GM13976 (cell line): ENCODE measurements around the gene MAPKBP1.

Source experiments
- DNase-seq: peaks from one replicate; pipeline ENCODE4 v3.0.0; 2012; ENCODE audit warnings: low spot score
- in situ Hi-C: fragments of 300-500 bp; cut with MboI; formaldehyde crosslinking; loops from one replicate; pipeline ENCODE4 v1.12.0; 2022; ENCODE audit warnings: low sequenced_read_pairs, mixed read lengths, inconsistent platforms; ENCODE audit not compliant: unreplicated experiment
- TF ChIP-seq, protein P1 (sequence below): IDR thresholded peaks from 2 replicates; pipeline ENCODE4 v1.5.1; 2012; ENCODE audit warnings: borderline replicate concordance, mild to moderate bottlenecking; ENCODE audit not compliant: insufficient read depth; ENCODE audit errors: extremely low read depth, missing control alignments, control extremely low read depth

The MAPKBP1 gene

DNA sequence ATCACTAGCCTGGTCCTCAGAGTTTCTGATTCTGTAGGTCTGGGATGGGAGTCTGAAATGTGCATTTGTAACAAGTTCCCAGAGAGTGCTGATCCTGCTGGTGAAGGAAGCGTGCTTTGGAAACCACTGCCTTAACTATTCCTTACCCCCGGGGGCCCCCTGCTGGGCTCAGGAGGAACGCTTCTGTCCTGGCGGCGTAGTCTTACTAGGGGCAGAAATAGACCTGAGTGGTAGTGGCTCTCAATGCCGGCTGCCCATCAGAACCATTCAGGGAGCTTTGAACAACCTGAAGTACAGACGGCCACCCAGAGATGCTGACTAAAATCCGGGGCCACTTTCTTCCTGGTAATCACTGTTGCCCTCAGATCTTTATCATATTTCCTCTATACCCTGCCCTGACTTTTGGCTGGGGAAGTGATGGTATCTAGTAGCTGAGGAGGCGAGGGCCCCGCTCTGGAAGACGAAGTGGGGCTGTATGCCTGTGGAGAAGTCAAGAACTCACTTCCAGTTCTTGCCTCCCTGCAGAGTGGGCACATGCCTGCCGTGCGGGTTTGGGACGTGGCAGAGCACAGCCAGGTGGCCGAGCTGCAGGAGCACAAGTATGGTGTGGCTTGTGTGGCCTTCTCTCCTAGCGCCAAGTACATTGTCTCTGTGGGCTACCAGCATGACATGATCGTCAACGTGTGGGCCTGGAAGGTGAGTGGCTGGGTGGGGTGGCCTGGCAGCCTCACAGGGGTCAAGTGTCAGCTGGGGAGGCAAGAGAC, 37.3 kb downstream of the MAPKBP1 start:
- in situ Hi-C loops = no loop called here
- peak; percentile 86 for DNase-seq
- TF ChIP-seq, protein P1, sequence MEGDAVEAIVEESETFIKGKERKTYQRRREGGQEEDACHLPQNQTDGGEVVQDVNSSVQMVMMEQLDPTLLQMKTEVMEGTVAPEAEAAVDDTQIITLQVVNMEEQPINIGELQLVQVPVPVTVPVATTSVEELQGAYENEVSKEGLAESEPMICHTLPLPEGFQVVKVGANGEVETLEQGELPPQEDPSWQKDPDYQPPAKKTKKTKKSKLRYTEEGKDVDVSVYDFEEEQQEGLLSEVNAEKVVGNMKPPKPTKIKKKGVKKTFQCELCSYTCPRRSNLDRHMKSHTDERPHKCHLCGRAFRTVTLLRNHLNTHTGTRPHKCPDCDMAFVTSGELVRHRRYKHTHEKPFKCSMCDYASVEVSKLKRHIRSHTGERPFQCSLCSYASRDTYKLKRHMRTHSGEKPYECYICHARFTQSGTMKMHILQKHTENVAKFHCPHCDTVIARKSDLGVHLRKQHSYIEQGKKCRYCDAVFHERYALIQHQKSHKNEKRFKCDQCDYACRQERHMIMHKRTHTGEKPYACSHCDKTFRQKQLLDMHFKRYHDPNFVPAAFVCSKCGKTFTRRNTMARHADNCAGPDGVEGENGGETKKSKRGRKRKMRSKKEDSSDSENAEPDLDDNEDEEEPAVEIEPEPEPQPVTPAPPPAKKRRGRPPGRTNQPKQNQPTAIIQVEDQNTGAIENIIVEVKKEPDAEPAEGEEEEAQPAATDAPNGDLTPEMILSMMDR = peak; percentile 78

DNA sequence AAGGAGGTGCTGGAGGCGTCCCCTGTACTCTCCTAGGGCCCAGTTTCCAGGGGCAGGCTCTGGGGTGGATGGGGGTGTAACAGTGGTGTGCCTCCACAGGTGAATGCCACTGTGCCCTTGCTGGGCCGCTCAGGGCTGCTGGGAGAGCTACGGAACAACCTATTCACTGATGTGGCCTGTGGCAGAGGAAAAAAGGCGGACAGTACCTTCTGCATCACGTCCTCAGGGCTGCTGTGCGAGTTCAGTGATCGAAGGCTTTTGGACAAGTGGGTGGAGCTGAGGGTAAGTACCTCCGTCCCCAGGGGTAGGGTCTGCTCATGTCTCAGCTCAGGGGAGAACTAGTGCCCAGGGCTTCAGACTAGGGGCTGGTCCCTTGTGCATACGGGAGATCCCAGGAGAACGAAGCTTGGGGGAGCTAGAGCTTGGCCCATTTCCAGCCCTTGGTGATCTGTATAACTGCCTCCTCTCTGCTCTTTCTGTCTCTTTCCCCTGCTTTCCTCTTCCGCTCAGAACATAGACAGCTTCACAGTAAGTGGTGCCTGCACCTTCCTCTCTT, 38.6 kb downstream of the MAPKBP1 start:
- TF ChIP-seq, protein P1 = no peak
- in situ Hi-C loops = no loop called here
- DNase-seq = no peak

DNA sequence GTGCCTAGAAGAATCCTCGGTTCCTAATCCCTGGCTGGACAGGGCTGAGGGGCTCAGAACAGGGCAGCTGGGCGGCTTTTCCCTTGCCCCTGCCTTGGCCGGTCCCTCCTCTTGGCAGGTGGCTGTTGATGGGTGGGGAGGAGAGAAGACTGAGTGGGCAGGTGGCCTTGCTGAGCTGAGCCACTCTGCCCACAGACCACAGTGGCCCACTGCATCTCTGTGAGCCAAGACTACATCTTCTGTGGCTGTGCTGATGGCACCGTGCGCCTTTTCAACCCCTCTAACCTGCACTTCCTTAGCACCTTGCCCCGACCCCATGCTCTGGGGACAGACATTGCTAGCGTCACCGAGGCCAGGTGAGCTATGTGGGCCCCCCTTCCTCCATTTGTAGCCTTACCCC, 39.1 kb downstream of the MAPKBP1 start:
- in situ Hi-C loops = no loop called here
- no peak for DNase-seq
- TF ChIP-seq, protein P1 = no peak

DNA sequence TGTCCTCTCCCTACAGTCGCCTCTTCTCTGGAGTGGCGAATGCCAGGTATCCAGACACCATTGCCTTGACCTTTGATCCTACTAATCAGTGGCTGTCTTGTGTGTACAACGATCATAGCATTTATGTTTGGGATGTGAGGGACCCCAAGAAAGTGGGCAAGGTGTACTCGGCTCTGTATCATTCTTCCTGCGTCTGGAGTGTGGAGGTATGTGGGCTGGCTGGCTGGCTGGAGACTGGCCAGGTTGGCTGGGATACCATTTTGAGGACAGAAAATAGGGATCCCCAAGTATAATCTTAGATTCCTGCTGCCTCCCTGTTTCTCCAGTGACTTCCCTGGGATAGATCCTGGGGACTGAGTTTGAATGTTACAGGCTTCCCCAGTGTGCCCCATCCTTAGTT, 40.2 kb downstream of the MAPKBP1 start:
- no peak for DNase-seq
- in situ Hi-C loops = no loop called here
- TF ChIP-seq, protein P1 = no peak

DNA sequence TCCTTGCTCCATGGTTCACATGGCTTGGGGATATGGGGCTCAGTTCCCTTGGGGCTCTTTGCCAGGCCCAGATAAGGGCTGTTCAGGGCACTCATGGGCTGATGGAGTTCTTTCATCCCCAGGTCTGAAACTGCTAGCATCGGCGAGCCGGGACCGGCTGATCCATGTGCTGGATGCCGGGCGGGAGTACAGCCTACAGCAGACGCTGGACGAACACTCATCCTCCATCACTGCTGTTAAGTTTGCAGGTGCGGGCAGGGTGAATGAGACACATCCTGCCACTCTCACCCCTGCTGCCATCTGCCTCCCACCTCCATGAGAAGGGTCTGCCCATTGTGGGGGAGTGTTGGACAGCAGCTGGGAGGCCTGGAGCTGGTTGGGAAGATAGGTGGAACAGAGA, 42.5 kb downstream of the MAPKBP1 start:
- DNase-seq = no peak
- TF ChIP-seq, protein P1 = no peak
- in situ Hi-C loops = no loop called here

DNA sequence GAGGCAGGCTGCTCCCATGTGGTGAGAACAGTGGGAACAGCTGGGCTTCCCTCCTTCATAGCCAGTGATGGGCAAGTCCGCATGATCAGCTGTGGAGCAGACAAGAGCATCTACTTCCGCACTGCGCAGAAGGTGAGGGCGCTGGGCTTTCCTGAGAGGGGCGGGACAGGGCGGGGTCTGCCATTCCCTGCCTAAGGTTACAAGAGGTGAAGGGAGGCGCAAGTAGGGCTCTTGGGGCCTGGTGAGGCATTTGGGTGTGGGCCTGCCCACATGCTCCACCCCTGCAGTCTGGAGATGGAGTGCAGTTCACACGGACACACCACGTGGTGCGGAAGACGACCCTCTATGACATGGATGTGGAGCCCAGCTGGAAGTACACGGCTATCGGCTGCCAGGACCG, 43.0 kb downstream of the MAPKBP1 start:
- in situ Hi-C loops = no loop called here
- DNase-seq = no peak

More for the DNA sequence above, 43.0 kb downstream of the MAPKBP1 start:
- TF ChIP-seq, protein P1 = no peak
